K562 (cell line): Measurements from ENCODE around the gene NECAB3. TPM values are rescaled to one million over a fixed set of nuclear protein-coding genes. Genes with fewer than 3 reads are reported as not detected.

Experiments
- CBFB ChIP-seq: sonication (generic); formaldehyde crosslinking; IDR thresholded peaks from 2 replicates; pipeline ENCODE4 v1.4.0; 2020; ENCODE audit warnings: mild to moderate bottlenecking, missing genetic modification reagents
- CXXC5 ChIP-seq: fragments of 250-450 bp; sonication (Bioruptor Pico); IDR thresholded peaks from 2 replicates; pipeline ENCODE4 v1.8.0; 2022; ENCODE audit warnings: inconsistent platforms, mild to moderate bottlenecking, moderate library complexity
- E2F6 ChIP-seq, 2 experiments: IDR thresholded peaks; 2 replicates each; pipeline ENCODE4 v1.6.1; 2011; ENCODE audit warnings: borderline replicate concordance in 1 of 2, control low read depth in 1 of 2, low read depth in 1 of 2, low read length in 1 of 2, mild to moderate bottlenecking in 1 of 2, mixed read lengths in 1 of 2, moderate library complexity in 1 of 2; ENCODE audit not compliant: insufficient read depth in 1 of 2, insufficient read length in 1 of 2, poor library complexity in 1 of 2, severe bottlenecking in 1 of 2; ENCODE audit errors: extremely low read depth in 1 of 2
- EP300 ChIP-seq: IDR thresholded peaks from 2 replicates; pipeline ENCODE4 v1.6.1; 2012; ENCODE audit warnings: low read length, improper control_type of control experiment
- GABPA ChIP-seq: fragments of 200-800 bp; sonication (Bioruptor generic); conservative IDR thresholded peaks from 2 replicates; pipeline ENCODE4 v1.6.1; 2016; ENCODE audit warnings: low read depth, missing genetic modification characterization, missing compliant biosample characterization
- GATA2 ChIP-seq: sonication (generic); formaldehyde crosslinking; IDR thresholded peaks from 2 replicates; pipeline ENCODE4 v1.4.0; 2020; ENCODE audit warnings: mild to moderate bottlenecking, missing genetic modification reagents
- MEF2A ChIP-seq: IDR thresholded peaks from 2 replicates; pipeline ENCODE4 v1.6.1; 2011; ENCODE audit warnings: low read depth, mild to moderate bottlenecking, low read length, moderate library complexity; ENCODE audit not compliant: control insufficient read depth
- MEIS2 ChIP-seq: fragments of 450-650 bp; IDR thresholded peaks from 2 replicates; pipeline ENCODE4 v1.6.1; 2014; ENCODE audit warnings: mild to moderate bottlenecking; ENCODE audit not compliant: partially characterized antibody
- MTA3 ChIP-seq: fragments of 450-650 bp; formaldehyde crosslinking; IDR thresholded peaks from 2 replicates; pipeline ENCODE4 v1.6.1; 2017; ENCODE audit warnings: mild to moderate bottlenecking, borderline replicate concordance
- MTF1 ChIP-seq: fragments of 250-450 bp; sonication (Bioruptor Pico); IDR thresholded peaks from 2 replicates; pipeline ENCODE4 v1.9.0; 2021; ENCODE audit warnings: moderate library complexity, mild to moderate bottlenecking, inconsistent platforms, borderline replicate concordance
- NEUROD1 ChIP-seq: fragments of 150-350 bp; IDR thresholded peaks from 2 replicates; pipeline ENCODE4 v1.6.1; 2014; ENCODE audit warnings: borderline replicate concordance, low read length, low read depth; ENCODE audit not compliant: partially characterized antibody
- POLR2B ChIP-seq: fragments of 450-650 bp; IDR thresholded peaks from 2 replicates; pipeline ENCODE4 v1.6.1; 2018; ENCODE audit warnings: low read depth; ENCODE audit not compliant: partially characterized antibody
- RB1 ChIP-seq: fragments of 450-650 bp; IDR thresholded peaks from 2 replicates; pipeline ENCODE4 v1.6.1; 2017; ENCODE audit warnings: low read depth, mild to moderate bottlenecking
- SUPT5H ChIP-seq: fragments of 450-650 bp; IDR thresholded peaks from 2 replicates; pipeline ENCODE4 v1.6.1; 2016
- TCFL5 ChIP-seq: fragments of 250-450 bp; sonication (Bioruptor Pico); conservative IDR thresholded peaks from 2 replicates; pipeline ENCODE4 v1.6.1; 2021; ENCODE audit warnings: mild to moderate bottlenecking, moderate library complexity, matching md5 sums
- TEAD1 ChIP-seq, 2 experiments: fragments of 450-650 bp in 1 of 2; sonication (generic) in 1 of 2; formaldehyde crosslinking; IDR thresholded peaks; 2 replicates each; pipeline versions ENCODE4 v1.4.0 to v1.8.0; 2020 to 2022; ENCODE audit warnings: mild to moderate bottlenecking in 2 of 2, missing genetic modification reagents in 1 of 2
- THRB ChIP-seq: fragments of 450-650 bp; formaldehyde crosslinking; conservative IDR thresholded peaks from 2 replicates; pipeline ENCODE4 v1.4.0; 2022; ENCODE audit warnings: mild to moderate bottlenecking, missing genetic modification characterization
- ZBTB11 ChIP-seq, 3 experiments: fragments of 200-800 bp in 1 of 3; fragments of 250-450 bp in 1 of 3; fragments of 450-650 bp in 1 of 3; sonication (Bioruptor Pico) in 1 of 3; sonication (Bioruptor generic) in 1 of 3; formaldehyde crosslinking in 1 of 3; IDR thresholded peaks; 2 replicates each; pipeline versions ENCODE4 v1.6.1 to v1.8.0; 2016 to 2022; ENCODE audit warnings: mild to moderate bottlenecking in 2 of 3, missing genetic modification characterization in 2 of 3, missing compliant biosample characterization in 1 of 3, moderate library complexity in 1 of 3
- ZFP36 ChIP-seq: fragments of 150-350 bp; IDR thresholded peaks from 2 replicates; pipeline ENCODE4 v1.6.1; 2018; ENCODE audit warnings: low read length, low read depth; ENCODE audit not compliant: partially characterized antibody
- polyA plus RNA-seq, 8 experiments: library from polyadenylated mRNA; depleted of rRNA in 4 of 8; stranded (reverse) in 5 of 8; unstranded in 3 of 8; fragments of >200 nt; fragmentation: Nextera tagmentation in 2 of 8; fragmentation: Illumina TruSeq in 1 of 8; extraction: Ambion mirVana in 2 of 8; extraction: Trizol in 1 of 8; gene quantifications; 2 replicates each; pipeline versions ENCODE4 v1.2.1 to v1.2.3, GENCODE V29; 2011 to 2014; ENCODE audit warnings: inconsistent platforms in 1 of 8, missing spikeins in 1 of 8
- total RNA-seq, 7 experiments: library from RNA; depleted of rRNA in 6 of 7; stranded (reverse); fragments of >200 nt in 6 of 7; fragmentation: Illumina TruSeq in 2 of 7; extraction: Trizol in 2 of 7; gene quantifications; 2 replicates each; pipeline versions ENCODE4 v1.2.1 to v1.2.3, GENCODE V29; 2011 to 2021; ENCODE audit warnings: low replicate concordance in 1 of 7

NECAB3 gene
- total and polyA plus RNA-seq, 9 of the 15 experiments (the other 6 are each of a cell fraction or from before 2014, with no cell fraction given): 0.94 to 63.3 (median 31.5) TPM

- TF ChIP-seq THRB: peak; percentile 35; the same call in 1 of the 2 replicates
- no peak for TF ChIP-seq CBFB (CRISPR knock-in tag)
- TF ChIP-seq NEUROD1: no peak
- peak; percentile 12; the same call in 1 of the 2 replicates for TF ChIP-seq EP300
- peak; percentile 62 for TF ChIP-seq CXXC5
- peak; percentile 81; the same call in 1 of the 2 replicates for TF ChIP-seq MTA3
- peak; percentile 57; the same call in 1 of the 2 replicates for TF ChIP-seq GATA2
- no peak for TF ChIP-seq MEF2A
- TF ChIP-seq TCFL5: no peak
- peak; percentile 47; the same call in 1 of the 2 replicates for TF ChIP-seq SUPT5H
- TF ChIP-seq POLR2B: peak; percentile 37
- TF ChIP-seq MTF1 (CRISPR knock-in tag): no peak
- peak; percentile 5 to 43 for TF ChIP-seq E2F6 (IDR thresholded peaks at IDR 0.05; ENCODE audit: borderline replicate concordance in 1 of 2, extremely low read depth in 1 of 2, insufficient read depth in 1 of 2, insufficient read length in 1 of 2, low read depth in 1 of 2, low read length in 1 of 2, poor library complexity in 1 of 2, severe bottlenecking in 1 of 2)
- TF ChIP-seq TEAD1 (CRISPR knock-in tag; IDR thresholded peaks at IDR 0.05): 0 out of 4 replicates have a peak, but pooled peaks of 1 of the 2 experiments have one; percentile 18
- TF ChIP-seq MEIS2: peak; percentile 32
- TF ChIP-seq ZFP36: no peak
- peak; percentile 42 for TF ChIP-seq GABPA (tag)
- peak; percentile 53; the same call in 1 of the 2 replicates for TF ChIP-seq RB1
- TF ChIP-seq ZBTB11 (CRISPR knock-in tag; IDR thresholded peaks at IDR 0.05): 0 out of 6 replicates have a peak, but pooled peaks of 1 of the 3 experiments have one; percentile 29
Observed at GRCh38 chr20:33666293-33667244, 7.7 kb downstream of the NECAB3 start, which contains the start of gene ACTL10 (continued).
